Measurements from ENCODE around the gene MAN1A1. TPM values are rescaled to one million over a fixed set of nuclear protein-coding genes. Genes with fewer than 3 reads are reported as not detected.

MAN1A1 gene
- total and polyA plus RNA-seq, 2 of the 4 experiments (the other 2 are of a cell fraction) = 5.9 to 6.4 TPM

DNA sequence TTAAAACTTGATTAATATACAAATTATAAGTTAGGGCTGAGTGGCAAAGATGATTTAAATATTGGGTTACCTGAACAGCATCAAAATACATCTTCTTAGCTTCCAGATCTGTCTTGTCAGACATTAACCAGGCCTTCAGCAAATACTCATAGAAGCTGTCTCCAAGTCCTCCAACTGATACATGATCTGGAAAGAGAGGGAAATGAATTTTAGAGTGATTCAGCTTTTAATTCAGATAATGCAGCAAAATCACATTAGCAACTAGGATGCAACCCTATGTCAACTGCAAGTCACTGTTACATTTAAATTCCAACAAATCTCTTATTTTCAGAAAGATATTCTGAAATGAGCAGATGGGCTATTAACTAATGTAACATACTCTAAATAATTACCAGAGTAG is 155.9 kb downstream of the MAN1A1 start:
- DNase-seq (no peak), ATAC-seq (ENCODE audit: low read depth) (no peak)
- Histone ChIP-seq H3K56ac (ENCODE audit: extremely low read depth, insufficient read depth, low read length) (no peak overlapping the region), H3K4ac (ENCODE audit: low read depth, low read length) (no peak overlapping the region), H2BK5ac (ENCODE audit: low read depth, low read length, poor library complexity, severe bottlenecking) (no peak overlapping the region), H4K8ac (ENCODE audit: low read depth in 2 of 2, low read length in 2 of 2) (no peak overlapping the region), H3K9me3 (ENCODE audit: control insufficient read depth, insufficient read depth, low read length) (no peaks in the 10 kb centered on the region), H2AK5ac (ENCODE audit: low read depth, low read length) (no peak overlapping the region), H3K14ac (replicated peaks; ENCODE audit: low read depth, low read length) (no peak overlapping the region), H2BK20ac (ENCODE audit: low read depth, low read length) (no peak overlapping the region), H3K9ac (ENCODE audit: low read depth, low read length) (no peak overlapping the region), H3K79me1 (ENCODE audit: low read depth in 1 of 2, low read length in 2 of 2) (no peaks in the 10 kb centered on the region), H2AK9ac (replicated peaks; ENCODE audit: low read depth, low read length, poor library complexity) (no peak overlapping the region), H3K27ac (ENCODE audit: insufficient read depth, low read length) (no peak overlapping the region), H3K4me2 (ENCODE audit: low read depth, low read length) (no peak overlapping the region), H3K4me1 (ENCODE audit: control insufficient read depth, insufficient read depth, low read length) (no peaks in the 10 kb centered on the region), H4K20me1 (ENCODE audit: insufficient read depth, low read length) (no peaks in the 10 kb centered on the region), H3K27me3 (ENCODE audit: control insufficient read depth, insufficient read depth, low read length) (no peaks in the 10 kb centered on the region), H2BK120ac (ENCODE audit: low read depth, low read length) (no peak overlapping the region), H2BK15ac (ENCODE audit: low read depth, low read length) (no peak overlapping the region), H3K9me1 (ENCODE audit: insufficient read depth, low read length) (no peaks in the 10 kb centered on the region), H3K23ac (ENCODE audit: low read depth, low read length) (no peak overlapping the region), H4K5ac (ENCODE audit: low read depth, low read length) (no peak overlapping the region), H4K91ac (ENCODE audit: insufficient read depth, low read depth, low read length) (no peak overlapping the region), H2AFZ (replicated peaks; ENCODE audit: low read length, poor library complexity) (no peak overlapping the region), H3K18ac (ENCODE audit: low read depth, low read length) (no peak overlapping the region), H3K4me3 (ENCODE audit: insufficient read depth, low read depth, low read length) (no peak overlapping the region), H3K36me3 (ENCODE audit: control insufficient read depth, insufficient read depth, low read length) (peaks cover 2% of the 10 kb centered on the region; the same call in 1 of the 2 replicates)
- ChIA-PET POLR2A (ENCODE audit: unreplicated experiment) (no interaction called here), CTCF (no interaction called here)
- dilution Hi-C loops (cut with HindIII; ENCODE audit: low sequenced_read_pairs, unreplicated experiment) (no loop called here), intact Hi-C loops (cut with micrococcal nuclease) (no loop called here), in situ Hi-C loops (cut with MboI; ENCODE audit: low sequenced_read_pairs) (no loop called here)
- no TSS peak for BruUV-seq (replicated peaks)
- TF ChIP-seq POLR2A (IDR thresholded peaks at IDR 0.05; ENCODE audit: low read depth, low read length) (no peak), NFE2L2 (IDR thresholded peaks at IDR 0.05; ENCODE audit: low read depth, low read length) (no peak)
